ENCODE data around the gene PIGO.

Gene PIGO

DNA sequence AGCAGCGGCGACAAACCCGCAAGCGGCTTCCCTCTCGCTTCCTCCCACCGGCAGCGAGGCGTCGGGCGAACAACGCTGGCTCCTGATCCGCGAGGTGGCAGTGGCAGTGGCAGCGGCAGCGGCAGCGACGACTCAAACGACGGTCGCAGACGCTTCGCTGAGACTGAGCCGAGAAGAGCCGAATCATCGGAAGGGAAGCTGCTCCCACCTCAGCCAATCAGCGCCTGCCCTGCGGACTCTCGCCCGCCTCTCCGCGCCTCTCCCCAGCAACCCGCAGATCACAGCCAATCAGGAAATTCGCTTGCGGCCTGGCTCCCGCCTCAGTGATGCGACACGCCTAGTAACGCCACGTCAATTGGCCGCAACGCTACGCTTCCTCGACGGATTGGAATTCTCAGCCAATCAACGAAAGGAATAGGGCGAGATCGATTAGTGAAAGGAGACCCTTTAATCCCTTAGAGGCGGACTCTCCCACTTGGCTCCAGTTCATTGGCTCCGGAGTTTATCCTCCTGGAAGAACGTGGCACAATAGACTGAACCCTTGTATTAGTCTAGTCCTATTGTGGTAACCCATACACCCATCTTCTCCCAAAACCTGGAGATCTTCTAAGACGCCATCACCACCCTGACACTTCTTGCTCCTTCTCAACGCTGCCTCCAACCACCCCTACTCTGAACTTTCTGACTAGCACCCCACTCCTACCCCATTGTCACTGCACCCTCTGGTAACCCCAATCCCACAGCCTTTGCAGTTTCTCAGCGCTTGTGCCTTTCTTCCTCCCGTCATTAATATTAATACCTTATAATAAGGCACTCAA, 23.7 kb downstream of the PIGO start, which contains the start of gene VCP:
Gene VCP, minus strand, starts transcription at position 165 of the 818 bp plus-strand sequence. CDS start 272 bp downstream, outside the sequence.
- H4K20me1 ChIP-seq (ENCODE audit: insufficient read depth, low read length) = no peaks in the 10 kb centered on the region
- H3K27me3 ChIP-seq (ENCODE audit: insufficient read depth, low read length) = no peaks in the 10 kb centered on the region
- H3K4me1 ChIP-seq (ENCODE audit: insufficient read depth, low read length, severe bottlenecking) = peaks cover 25% of the 10 kb centered on the region
- peak within 1 kb of the TSS; percentile 90 for H3K4me2 ChIP-seq (ENCODE audit: low read length)
- H3K36me3 ChIP-seq (ENCODE audit: insufficient read depth, low read length) = peaks cover 68% of the 10 kb centered on the region
- peak within 1 kb of the TSS; percentile 87 for H3K4me3 ChIP-seq (ENCODE audit: low read depth, low read length, poor library complexity, severe bottlenecking)
- H3K9me3 ChIP-seq (ENCODE audit: low read length) = no peaks in the 10 kb centered on the region
- H3K9ac ChIP-seq (ENCODE audit: low read length) = peak within 1 kb of the TSS; percentile 95
- H3F3A ChIP-seq (ENCODE audit: insufficient read depth, low read length) = no peaks in the 10 kb centered on the region
- peaks cover 41% of the 10 kb centered on the region for H3K79me2 ChIP-seq (ENCODE audit: insufficient read depth, low read length)
- no peak within 1 kb of the TSS for H2AFZ ChIP-seq (ENCODE audit: low read length)
- H3K27ac ChIP-seq (ENCODE audit: low read depth, low read length, poor library complexity, severe bottlenecking) = peak within 1 kb of the TSS; percentile 89
- TF ChIP-seq EZH2 (IDR thresholded peaks at IDR 0.05; ENCODE audit: borderline replicate concordance, low read length) = no peak
- TF ChIP-seq, protein P1, sequence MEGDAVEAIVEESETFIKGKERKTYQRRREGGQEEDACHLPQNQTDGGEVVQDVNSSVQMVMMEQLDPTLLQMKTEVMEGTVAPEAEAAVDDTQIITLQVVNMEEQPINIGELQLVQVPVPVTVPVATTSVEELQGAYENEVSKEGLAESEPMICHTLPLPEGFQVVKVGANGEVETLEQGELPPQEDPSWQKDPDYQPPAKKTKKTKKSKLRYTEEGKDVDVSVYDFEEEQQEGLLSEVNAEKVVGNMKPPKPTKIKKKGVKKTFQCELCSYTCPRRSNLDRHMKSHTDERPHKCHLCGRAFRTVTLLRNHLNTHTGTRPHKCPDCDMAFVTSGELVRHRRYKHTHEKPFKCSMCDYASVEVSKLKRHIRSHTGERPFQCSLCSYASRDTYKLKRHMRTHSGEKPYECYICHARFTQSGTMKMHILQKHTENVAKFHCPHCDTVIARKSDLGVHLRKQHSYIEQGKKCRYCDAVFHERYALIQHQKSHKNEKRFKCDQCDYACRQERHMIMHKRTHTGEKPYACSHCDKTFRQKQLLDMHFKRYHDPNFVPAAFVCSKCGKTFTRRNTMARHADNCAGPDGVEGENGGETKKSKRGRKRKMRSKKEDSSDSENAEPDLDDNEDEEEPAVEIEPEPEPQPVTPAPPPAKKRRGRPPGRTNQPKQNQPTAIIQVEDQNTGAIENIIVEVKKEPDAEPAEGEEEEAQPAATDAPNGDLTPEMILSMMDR (IDR thresholded peaks at IDR 0.05; ENCODE audit: low read length) = no peak
- H3K9me2 ChIP-seq (ENCODE audit: low read depth, low read length) = no peaks in the 10 kb centered on the region

DNA sequence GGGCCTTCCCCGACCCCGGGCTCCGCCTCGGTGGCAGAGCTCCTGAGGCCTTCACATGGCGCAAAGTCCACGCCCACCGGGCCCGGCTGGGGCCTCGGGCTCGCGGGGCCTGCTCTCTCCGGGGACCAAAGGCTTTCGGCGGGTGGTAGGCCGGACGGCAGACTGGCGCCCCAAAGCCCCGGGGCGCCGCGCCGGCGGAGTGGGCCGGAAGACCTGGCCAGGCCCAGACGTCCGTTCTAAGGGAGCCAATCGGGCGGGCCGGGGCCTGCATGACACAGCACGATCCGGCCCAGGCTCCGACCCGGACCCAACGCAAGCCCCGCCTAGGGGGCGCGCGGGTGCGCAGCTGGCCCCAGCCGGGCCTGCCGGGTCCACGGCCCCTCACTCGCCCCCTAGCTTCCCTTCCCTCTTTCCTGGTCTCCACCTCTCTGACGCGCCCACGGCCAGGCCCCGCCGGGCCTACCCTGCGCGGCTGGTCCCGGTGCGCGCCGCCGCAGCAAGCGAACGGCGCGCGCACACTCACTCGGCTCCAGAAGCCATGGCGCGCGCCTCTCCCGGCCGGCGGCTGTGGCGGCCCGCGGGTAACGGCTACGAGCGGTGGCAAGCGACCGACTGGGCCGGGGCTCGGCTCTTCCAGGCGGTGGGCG, 24.5 kb downstream of the PIGO start:
- Histone ChIP-seq H3K36me3 (ENCODE audit: insufficient read depth, low read length) (peaks cover 71% of the 10 kb centered on the region), H3K9ac (ENCODE audit: low read length) (peak overlapping the region; percentile 95), H3K27me3 (ENCODE audit: insufficient read depth, low read length) (no peaks in the 10 kb centered on the region), H3K4me1 (ENCODE audit: insufficient read depth, low read length, severe bottlenecking) (peaks cover 25% of the 10 kb centered on the region), H4K20me1 (ENCODE audit: insufficient read depth, low read length) (no peaks in the 10 kb centered on the region), H3K27ac (ENCODE audit: low read depth, low read length, poor library complexity, severe bottlenecking) (peak overlapping the region; percentile 89), H2AFZ (ENCODE audit: low read length) (no peak overlapping the region), H3K4me3 (ENCODE audit: low read depth, low read length, poor library complexity, severe bottlenecking) (peak overlapping the region; percentile 87), H3K9me3 (ENCODE audit: low read length) (no peaks in the 10 kb centered on the region), H3K4me2 (ENCODE audit: low read length) (peak overlapping the region; percentile 90), H3K79me2 (ENCODE audit: insufficient read depth, low read length) (peaks cover 43% of the 10 kb centered on the region), H3K9me2 (ENCODE audit: low read depth, low read length) (no peaks in the 10 kb centered on the region), H3F3A (ENCODE audit: insufficient read depth, low read length) (no peaks in the 10 kb centered on the region)
- TF ChIP-seq EZH2 (IDR thresholded peaks at IDR 0.05; ENCODE audit: borderline replicate concordance, low read length) = no peak
- TF ChIP-seq, protein P1 (IDR thresholded peaks at IDR 0.05; ENCODE audit: low read length) = peak; percentile 40; the same call in 1 of the 2 replicates

DNA sequence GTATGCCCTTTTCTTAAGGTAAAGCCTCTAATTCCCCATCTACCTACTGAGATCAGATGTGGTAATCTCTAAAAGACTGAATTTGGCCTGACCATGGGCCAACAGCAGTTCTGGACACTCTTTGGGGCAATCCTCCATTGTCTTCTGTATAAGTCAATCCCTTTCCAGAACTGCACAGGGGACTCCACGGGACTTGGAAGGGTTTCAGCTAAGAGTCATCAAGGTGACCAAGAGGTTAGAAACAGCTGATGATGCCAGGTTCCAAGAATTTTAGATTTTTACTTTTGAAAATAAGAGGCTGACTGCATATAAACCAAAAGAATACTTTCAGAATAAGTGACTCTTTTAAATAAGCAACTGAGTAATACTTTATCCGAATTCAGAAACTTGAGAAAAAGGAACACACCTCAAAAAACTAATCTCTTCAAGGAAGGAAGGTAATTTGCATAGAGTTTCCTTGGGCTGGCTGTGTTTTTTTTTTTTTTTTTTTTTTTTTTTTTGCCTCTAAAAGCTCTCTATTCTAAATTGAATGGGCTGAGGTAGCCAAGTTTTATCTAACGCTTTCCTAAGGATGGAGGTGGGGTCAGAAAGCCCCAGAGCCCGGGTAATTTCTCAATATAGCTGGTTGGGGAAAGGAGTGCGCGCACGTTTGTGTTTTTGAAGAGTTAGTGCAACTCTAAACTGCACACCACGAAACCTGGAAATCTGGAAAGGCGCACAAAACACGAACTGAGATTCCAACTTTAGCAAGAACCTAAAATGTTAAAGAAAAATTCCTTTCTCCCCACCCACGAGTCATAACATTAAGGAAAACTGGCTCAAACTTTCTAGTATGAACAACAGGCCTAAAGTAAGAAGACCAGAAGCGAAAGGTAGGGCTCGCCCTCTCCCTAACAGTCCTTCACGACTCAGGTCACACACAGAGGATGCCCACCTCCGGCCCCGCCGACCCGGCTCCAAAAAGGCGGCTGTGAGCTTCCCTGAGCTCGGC, 25.3 kb downstream of the PIGO start:
- no peaks in the 10 kb centered on the region for H3F3A ChIP-seq (ENCODE audit: insufficient read depth, low read length)
- peak overlapping the region; percentile 89 for H3K27ac ChIP-seq (ENCODE audit: low read depth, low read length, poor library complexity, severe bottlenecking)
- peak overlapping the region; percentile 90 for H3K4me2 ChIP-seq (ENCODE audit: low read length)
- peaks cover 72% of the 10 kb centered on the region for H3K36me3 ChIP-seq (ENCODE audit: insufficient read depth, low read length)
- H3K27me3 ChIP-seq (ENCODE audit: insufficient read depth, low read length) = no peaks in the 10 kb centered on the region
- H3K9ac ChIP-seq (ENCODE audit: low read length) = peak overlapping the region; percentile 95
- H4K20me1 ChIP-seq (ENCODE audit: insufficient read depth, low read length) = no peaks in the 10 kb centered on the region
- H3K9me3 ChIP-seq (ENCODE audit: low read length) = no peaks in the 10 kb centered on the region
- H3K4me1 ChIP-seq (ENCODE audit: insufficient read depth, low read length, severe bottlenecking) = peaks cover 25% of the 10 kb centered on the region
- H3K9me2 ChIP-seq (ENCODE audit: low read depth, low read length) = no peaks in the 10 kb centered on the region
- H3K79me2 ChIP-seq (ENCODE audit: insufficient read depth, low read length) = peaks cover 43% of the 10 kb centered on the region
- H2AFZ ChIP-seq (ENCODE audit: low read length) = no peak overlapping the region
- H3K4me3 ChIP-seq (ENCODE audit: low read depth, low read length, poor library complexity, severe bottlenecking) = peak overlapping the region; percentile 87
- TF ChIP-seq, protein P1 (IDR thresholded peaks at IDR 0.05; ENCODE audit: low read length) = no peak
- TF ChIP-seq EZH2 (IDR thresholded peaks at IDR 0.05; ENCODE audit: borderline replicate concordance, low read length) = no peak

All from OCI-LY1 (cell line).